Upper lobe of left lung (tissue), 4 donors: Measurements from ENCODE around the gene PUS1.

Experiments
- POLR2A ChIP-seq, 4 donors: fragments of 450-650 bp; IDR thresholded peaks; one replicate each; pipeline ENCODE4 v1.5.1; 2016 to 2017; ENCODE audit warnings: antibody characterized with exemption in 4 of 4, mild to moderate bottlenecking in 2 of 4
- TF ChIP-seq, protein P1 (sequence below), 6 experiments: fragments of 450-650 bp in 4 of 6; fragments of 200-600 bp in 2 of 6; sonication (generic) in 2 of 6; IDR thresholded peaks; one replicate each; pipeline ENCODE4 v1.5.1; 2016 to 2019; ENCODE audit warnings: antibody characterized with exemption in 6 of 6

DNA sequence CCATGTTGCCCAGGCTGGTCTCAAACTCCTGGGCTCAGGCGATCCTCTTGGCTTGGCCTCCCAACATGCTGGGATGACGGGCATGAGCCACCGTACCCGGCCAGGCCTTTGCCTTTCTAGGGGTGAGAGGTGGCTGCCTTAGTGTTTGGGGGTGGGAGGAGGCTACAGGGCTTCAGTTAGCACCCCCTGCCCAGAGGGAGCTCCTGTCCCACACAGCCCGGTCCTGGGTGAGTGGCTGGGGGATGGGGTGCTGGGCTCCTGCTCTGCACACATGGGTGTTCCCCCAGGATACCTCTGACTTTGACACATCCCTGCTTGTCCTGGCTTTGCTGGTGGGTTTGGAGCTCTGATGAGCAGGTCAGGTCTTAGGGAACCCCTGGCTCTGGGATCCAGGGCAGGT, 24.7 kb upstream of the PUS1 start:
- TF ChIP-seq, protein P1, sequence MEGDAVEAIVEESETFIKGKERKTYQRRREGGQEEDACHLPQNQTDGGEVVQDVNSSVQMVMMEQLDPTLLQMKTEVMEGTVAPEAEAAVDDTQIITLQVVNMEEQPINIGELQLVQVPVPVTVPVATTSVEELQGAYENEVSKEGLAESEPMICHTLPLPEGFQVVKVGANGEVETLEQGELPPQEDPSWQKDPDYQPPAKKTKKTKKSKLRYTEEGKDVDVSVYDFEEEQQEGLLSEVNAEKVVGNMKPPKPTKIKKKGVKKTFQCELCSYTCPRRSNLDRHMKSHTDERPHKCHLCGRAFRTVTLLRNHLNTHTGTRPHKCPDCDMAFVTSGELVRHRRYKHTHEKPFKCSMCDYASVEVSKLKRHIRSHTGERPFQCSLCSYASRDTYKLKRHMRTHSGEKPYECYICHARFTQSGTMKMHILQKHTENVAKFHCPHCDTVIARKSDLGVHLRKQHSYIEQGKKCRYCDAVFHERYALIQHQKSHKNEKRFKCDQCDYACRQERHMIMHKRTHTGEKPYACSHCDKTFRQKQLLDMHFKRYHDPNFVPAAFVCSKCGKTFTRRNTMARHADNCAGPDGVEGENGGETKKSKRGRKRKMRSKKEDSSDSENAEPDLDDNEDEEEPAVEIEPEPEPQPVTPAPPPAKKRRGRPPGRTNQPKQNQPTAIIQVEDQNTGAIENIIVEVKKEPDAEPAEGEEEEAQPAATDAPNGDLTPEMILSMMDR (IDR thresholded peaks at IDR 0.05) = no peak
- no peak for TF ChIP-seq POLR2A (IDR thresholded peaks at IDR 0.05)
